ENCODE results near the gene PACSIN2.

- TF ChIP-seq POLR2A (IDR thresholded peaks at IDR 0.05) (no peak), CTCF (IDR thresholded peaks at IDR 0.05) (no peak)
Observed at GRCh38 chr22:42836026-42836425, 178.9 kb downstream of the PACSIN2 start.

Data from thyroid gland (tissue), 4 donors.